Measurements from ENCODE around the gene NET1.

DNA sequence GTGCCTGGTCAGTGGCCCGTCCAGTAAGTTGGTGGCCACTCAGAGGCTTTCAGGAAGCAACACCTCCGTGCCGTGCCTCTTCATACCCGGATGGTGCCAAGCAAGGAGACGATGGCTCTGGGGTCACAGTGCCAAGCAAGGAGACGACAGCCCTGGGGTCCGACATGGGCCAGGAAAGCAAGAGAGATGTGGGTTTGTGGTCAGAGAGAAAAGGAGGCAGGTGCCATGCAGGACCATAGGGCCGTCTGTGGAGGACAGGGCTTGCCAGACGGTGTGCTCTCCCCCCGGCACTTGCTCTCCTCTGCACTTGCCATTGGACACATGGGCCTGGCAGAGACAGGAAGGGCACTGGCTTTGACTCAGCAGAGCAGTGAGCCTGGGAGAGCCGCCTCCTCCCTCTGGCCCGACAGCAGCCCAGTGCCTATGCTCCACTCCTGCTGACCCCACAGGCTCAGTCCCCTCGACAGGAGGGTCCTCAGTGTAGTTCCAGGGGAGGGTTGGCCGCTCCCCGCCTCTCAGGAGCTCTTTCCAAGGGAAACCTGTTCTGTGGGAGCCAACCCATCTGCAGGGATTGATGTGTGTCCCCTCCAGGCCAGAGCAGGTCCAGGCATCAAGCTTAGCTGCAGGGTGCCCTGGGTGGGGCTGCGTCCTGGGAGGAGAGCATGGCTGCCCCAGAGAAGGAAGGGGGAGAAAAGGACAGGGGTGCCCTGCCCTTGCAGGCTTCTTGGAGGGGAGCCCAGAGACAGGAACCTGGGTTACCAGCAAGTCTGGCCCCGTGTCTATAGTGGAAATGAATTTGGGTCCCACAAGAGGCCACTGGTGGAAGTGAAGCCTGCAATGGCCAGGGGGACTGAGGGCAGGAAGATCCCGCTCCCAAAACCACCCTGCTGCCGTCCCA is 94.6 kb downstream of the NET1 start:
- no peak for TF ChIP-seq POLR2A (IDR thresholded peaks at IDR 0.05)
- TF ChIP-seq, protein P1, sequence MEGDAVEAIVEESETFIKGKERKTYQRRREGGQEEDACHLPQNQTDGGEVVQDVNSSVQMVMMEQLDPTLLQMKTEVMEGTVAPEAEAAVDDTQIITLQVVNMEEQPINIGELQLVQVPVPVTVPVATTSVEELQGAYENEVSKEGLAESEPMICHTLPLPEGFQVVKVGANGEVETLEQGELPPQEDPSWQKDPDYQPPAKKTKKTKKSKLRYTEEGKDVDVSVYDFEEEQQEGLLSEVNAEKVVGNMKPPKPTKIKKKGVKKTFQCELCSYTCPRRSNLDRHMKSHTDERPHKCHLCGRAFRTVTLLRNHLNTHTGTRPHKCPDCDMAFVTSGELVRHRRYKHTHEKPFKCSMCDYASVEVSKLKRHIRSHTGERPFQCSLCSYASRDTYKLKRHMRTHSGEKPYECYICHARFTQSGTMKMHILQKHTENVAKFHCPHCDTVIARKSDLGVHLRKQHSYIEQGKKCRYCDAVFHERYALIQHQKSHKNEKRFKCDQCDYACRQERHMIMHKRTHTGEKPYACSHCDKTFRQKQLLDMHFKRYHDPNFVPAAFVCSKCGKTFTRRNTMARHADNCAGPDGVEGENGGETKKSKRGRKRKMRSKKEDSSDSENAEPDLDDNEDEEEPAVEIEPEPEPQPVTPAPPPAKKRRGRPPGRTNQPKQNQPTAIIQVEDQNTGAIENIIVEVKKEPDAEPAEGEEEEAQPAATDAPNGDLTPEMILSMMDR (IDR thresholded peaks at IDR 0.05) = no peak

Measured in lower leg skin (tissue), 3 donors.